GM21423 (cell line): ENCODE results near the gene GZF1.

Experiments
- ATAC-seq: cut with Tn5 transposase; IDR thresholded peaks from one replicate; pipeline ENCODE4 v1.9.1; 2021; ENCODE audit warnings: mild to moderate bottlenecking, moderate library complexity; ENCODE audit not compliant: unreplicated experiment

Gene GZF1

DNA sequence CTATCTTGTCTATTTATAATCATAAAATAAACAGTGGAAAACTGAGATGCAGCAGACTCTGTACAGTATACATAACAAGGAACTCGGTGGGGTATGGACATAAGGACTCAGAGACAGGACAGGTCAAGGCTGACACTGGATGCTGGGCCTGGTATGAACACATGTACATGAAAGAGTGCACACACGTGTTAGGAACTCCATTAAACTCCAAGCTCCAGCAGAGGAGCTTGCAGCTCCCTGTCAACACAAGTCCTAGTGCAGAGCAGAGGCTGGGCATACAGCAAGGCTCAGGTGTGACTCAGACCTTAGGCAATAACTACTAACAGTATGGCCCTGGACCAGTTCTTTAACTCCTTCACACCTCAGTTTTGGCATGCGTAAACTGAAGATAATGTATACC lies 42.2 kb downstream of the GZF1 start:
- no peak for ATAC-seq

DNA sequence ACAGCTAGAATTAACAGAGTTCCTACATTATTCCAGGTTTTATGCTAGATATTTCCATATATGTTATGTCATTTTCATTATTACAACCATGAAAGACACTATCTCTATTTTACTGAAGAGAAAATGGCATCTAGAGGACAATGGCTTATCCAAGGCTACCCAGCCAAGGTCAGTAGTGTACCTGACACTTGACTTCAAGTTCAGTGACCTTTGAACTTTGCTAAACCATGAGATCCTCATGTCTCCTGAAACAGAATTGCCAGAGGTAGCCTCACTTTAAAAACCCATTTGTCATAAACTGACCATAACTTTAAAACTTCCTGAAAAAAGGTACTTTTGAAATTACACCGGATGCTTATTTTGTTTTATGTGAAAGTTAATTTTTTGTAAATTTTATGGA lies 44.9 kb downstream of the GZF1 start:
- no peak for ATAC-seq

DNA sequence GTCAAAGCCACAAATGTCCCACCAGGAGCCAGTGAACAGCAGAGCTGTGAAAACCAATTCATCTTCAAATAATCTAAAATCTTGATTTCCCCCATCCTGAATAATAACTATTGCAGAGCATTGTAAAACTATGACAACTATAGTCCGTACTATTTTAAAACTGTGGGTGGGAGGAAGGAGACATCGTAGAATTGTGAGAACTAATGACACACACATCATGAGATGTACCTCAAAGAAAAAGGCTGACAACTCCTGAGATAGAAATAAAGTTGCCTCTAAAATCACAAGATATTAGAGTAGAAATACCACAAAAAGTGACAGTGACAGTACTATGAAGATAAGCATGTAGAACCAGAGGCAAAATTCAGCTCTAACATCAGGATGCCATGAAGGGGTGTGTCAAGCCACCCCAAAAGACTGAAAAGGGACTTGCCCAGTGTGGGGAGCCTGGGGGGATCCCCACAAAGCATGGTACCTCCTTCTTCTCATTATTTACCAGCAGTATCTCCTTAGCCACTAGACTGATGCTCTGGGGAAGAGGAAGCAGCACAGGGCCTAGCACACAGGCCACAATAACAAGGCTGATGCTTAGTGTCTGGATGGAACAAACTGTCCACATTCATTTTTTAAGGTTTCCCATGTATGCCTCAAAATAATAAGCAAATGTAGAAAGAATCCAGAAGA lies 45.9 kb downstream of the GZF1 start:
- ATAC-seq, result peak; percentile 76

DNA sequence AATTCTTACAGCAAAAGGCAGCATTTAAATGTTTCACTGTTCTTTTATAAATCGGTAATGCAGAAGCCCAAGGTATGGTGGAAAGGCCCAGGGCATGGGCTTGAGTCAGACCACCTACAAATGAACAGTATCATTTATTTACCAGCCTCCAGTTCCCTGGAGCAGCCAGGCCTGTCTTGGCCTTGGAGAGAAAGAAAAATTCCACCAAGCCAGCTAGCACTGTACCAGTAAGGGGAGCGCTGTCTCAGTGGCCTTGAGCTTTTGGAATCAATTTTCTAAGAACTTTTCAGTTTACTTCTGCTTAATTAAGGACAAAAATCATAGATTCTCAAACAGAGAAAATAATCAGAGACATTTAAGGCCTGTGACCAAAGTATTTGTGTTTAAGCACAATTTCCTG lies 47.0 kb downstream of the GZF1 start:
- no peak for ATAC-seq

DNA sequence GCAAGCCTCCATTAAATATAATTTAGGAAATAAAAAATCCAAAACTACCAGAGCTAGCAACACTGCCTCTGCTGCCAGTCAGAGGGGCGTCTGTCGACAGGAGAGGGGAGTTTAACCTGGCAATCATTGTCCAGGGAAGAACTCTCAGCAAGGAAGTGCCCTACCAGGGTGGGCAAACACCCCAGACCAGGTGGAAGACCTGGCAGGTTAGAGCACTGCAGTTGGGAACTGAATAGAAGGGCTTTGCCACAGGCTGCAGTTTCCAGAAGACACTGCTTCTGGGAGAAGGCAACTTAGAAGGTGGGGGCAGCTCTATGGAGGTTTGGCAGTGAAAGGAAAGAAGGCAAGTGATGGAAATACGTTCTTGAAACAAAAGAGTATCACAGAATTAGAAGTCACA lies 47.8 kb downstream of the GZF1 start:
- no peak for ATAC-seq

DNA sequence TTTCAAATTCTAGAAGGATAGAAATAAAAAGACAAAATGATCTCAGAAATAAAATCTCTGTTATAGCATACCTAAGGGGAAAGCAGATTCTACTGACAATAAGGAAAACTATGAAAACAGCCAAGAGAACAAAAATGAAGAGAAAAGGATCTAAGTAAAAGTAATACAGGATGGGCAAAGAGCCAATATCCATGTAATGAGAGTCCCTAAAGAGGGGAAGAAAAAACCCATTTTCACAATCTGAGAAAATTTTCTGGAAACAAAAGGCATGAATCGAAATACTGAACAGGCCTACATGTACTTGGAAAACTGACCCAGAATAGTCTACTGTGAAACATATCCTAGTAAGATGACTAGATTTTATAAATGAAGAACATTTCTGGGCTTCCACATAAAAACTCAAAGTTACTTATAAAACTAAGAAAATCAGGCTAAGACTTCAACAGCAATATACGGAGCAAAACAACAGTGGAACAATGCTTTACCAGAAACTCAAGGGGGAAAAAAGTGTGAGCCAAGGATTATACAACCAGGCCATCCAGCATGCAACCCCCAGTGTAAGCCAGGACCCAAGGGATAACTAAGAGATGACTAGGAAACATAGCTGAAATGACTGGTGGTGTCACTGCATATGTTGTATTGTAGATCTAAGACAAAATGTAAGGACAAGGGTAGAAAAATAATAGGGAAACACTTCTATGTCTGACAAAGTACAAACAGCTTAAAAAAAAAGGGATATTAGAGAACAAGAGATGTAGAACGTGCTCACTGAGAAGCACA lies 49.1 kb downstream of the GZF1 start:
- no peak for ATAC-seq

DNA sequence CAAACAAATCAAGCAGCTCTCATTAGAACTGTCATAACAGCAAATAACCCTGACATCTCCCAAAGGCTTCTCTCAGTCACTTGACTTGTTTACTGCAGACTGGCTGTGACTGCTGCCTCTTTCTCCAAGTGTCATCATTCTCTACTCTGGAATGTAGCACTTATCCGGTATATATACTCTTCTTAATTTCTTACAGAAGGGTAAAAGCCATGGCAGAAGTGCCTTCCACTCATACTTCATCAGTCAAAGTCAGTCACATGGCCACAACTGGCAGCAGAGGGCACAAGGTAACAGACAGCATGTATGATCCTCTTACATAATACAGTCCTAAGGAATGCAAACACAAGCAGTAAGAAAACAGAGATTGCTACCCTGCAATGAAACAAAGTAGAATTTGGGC lies 50.0 kb downstream of the GZF1 start:
- no peak for ATAC-seq

DNA sequence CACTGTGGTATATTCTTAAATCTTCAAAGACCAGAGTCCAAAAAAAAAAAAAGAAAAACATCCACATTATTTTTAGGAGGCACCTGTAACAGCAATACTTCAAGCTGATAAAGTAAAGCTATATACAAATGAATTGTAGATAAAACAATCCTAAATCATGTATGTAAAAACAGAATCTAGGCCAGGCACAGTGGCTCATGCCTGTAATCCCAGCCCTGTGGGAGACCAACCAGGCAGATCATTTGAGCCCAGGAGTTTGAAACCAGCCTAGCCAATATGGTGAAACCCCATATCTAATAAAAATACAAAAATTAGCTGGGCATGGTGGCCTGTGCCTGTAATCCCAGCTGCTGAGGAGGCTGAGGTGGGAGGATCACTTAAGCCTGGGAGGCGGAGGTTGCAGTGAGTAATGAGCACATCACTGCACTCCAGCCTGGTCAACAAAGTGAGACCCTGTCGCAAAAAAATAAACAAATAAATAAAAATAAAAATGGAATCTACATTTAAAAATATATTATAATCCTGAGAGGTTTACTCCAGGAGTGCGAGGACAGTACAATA lies 52.0 kb downstream of the GZF1 start:
- ATAC-seq, result no peak

DNA sequence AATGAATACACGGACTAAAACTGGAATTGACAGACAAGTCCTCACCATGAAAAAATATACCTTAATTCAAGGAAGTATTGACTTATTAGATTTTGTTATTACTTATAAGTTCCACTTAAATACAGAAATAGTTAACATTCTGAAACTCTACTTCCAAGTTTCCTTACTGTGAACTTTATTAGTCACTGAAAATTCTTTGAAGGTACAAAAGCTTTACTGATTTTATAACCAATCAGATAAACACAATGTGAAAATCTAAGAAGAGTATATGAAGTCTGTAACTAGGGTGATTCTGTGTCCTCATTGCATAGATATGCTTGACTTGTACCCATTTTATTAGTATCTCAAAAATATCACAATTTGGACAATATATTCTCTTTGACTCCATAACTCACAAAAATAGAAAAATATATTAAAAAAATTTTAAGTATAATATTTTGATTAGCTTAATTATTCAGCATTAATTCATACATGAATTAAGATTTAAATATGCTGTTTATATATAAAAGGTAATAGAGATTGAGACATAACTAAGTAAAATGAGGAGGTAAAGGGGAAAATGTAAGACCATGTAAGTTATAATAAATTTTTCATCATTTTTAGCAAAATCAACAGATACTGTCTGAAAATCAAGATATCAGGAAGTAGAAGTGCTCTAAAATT lies 52.7 kb downstream of the GZF1 start:
- no peak for ATAC-seq

DNA sequence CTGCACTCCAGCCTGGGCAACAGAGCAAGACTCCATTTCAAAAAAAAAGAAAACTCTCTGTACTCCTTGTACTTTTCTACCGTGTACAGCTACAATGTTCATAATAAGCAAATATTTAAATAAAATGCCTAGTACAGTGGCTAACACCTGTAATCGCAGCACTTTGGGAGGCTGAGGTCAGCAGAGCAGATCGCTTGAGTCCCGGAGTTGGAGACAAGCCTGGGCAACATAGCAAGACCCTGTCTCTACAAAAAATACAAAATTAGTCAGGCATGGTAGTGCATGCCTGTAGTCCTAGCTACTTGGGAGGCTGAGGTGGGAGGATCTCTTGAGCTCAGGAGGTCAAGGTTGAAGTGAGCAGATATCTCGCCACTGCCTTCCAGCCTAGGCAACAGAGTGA lies 53.6 kb downstream of the GZF1 start:
- no peak for ATAC-seq

DNA sequence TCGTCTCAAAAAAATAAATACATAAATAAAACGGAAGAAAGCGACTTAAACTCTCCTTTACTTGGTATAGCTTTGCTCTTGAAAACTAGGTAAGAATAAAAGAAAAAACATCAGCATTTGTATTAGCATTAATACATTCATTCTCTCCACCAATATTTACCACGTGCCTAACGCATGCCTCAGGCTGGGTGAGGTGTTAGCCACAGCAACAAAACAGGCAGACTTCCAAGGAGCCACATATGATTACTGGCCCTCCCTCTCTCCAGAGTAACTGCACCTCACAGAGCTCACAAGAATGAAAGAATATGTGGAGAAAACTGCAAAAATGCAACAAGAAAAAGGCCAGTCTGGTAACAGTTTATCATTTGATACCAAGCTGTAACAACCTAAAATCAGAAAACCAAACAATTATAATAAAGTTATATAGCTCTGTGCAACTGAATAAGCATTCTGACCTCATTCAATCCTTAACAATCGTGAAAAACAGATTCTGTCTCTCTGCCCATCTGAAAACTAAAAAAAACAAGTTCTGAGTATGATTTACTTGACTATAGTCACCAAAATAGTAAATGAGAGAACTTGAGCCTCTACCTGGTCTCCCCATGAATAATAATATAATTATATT lies 54.1 kb downstream of the GZF1 start:
- ATAC-seq, result no peak

DNA sequence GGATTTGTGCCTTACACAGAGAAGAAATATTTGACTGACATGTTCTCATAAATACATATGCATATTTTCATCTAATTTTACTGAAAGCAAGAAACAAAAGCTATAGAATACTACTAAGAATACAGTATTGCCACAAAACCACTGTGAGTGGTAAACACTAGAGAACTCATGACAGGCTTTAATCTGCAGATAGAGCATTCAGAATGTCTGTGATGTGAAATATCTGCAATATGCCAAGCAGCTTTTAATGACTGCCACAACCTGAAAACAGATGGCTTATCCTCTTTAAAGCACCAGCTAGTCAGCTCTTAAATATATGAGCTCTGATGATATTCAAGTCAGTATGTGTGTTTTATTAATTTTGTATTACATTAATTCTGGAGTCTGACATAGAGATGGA lies 55.9 kb downstream of the GZF1 start:
- ATAC-seq, result no peak

DNA sequence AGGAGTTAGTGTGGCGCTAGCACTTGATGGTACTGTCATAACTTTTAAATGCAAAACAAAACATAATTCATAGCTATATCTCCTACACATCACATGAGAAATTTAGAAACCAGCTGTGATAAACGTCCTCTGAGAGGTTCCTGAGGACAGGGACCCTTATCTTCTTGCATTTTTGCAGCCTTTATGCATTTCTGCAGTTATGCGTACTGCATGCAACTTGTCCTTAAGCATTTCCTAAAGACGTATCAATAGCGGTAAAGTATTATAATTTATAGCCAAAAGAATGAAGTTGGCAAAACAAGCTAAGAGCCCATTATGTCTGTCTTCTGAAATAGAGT lies 57.6 kb downstream of the GZF1 start:
- ATAC-seq, result no peak

DNA sequence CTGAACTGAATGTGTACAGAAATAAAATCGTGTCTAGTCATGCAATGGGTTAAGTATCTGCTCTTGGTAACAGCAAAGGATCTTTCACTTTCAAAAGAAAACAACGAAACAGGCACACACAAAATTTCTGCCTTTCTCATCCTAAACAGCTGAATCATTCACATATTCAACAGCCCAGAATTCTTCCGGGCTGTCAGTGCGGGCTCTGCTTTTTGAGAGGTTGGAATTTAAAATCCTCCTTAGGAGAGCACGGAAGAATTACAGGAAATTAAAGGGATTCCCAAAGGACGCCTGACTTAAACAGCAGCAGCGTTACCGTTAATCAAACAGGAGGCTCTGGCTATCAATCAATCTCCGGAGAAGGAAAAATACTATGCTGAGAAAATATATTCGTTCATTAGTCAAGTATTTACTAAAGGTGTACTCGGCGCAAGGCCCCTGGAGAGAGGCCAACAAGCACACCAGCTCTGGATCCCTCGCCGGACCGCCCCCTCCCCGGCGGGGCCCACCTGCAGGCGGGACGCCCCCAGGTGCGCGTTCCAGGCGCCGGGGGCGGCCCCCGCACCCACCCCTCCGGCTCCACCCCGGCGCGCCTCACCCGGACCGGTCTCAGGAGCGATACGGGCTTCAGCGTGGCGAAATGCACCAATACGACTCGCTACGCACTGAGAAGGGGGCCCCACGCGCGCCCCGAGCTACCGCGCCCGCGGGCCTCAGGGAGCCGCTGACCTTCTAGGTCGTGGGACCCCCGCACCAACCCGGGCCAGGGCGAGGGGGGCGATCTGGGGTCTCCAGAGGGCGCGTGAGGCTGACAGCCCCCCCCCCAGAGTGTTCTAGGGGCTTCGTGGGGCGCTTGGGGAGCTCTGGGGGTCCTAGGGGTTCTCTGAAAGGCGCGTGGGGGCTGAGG lies 58.3 kb downstream of the GZF1 start:
- peak; percentile 27 for ATAC-seq

DNA sequence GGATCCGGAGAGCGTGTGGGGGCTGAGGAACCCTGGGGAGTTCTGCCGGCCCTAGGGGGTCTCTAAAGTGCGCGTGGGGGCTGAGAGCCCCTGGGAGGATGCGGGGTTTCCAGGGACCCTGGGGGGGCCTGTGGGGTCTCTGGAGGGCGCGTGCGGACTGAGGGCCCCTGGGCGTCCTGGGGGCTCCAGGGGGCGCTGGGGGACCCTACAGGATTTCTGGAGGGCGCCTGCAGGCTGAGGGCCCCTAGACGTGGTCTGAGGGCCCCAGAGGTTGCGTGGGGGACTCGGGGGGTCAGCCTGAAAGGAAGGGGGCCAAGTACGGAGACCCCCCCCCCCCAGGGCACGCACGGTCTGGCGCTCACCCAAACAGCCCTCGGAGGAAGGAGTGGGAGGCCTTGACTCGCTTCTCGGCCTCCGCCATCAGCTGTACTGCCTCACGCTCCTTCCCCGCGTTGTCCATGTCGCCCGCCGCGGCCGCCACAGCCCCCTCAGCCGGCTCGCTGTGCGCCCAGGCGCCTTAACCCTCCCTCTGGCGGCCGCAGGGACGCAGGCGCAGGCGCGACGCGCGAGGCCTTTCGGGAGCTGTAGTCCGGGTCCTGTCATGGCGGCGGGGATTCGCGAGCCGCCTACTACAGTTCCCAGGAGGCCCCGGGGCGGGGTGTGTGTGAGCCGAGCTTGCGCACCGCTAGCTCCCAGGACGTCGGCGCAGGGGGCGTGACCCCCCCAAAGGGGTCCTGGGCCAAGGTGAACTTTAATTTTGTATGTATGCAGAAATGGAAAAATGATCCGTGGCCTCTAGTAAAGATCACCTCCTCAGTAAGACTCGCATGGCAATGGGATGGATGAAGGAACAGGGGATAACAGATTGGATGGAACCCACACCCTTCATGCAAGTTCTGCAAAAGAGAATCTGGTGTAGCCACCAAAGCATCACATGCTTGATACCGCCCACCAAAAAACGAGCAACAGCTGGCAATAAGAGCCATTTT lies 59.3 kb downstream of the GZF1 start, which contains the start of gene NAPB:
TSS of gene NAPB (minus strand) at position 546 of the 989 bp plus-strand sequence. CDS start at position 460, 86 bp downstream.
- peak; percentile 96 for ATAC-seq
